HG03378 (cell line): ENCODE data around the gene ARHGEF19.
"Not testable (repeated sequence)": the region's sequence is repeated elsewhere in the genome, so short reads cannot be mapped to it uniquely, and the experiment has no call there.

Experiments
- ATAC-seq: cut with Tn5 transposase; IDR thresholded peaks from one replicate; pipeline ENCODE4 v1.9.1; 2021; ENCODE audit warnings: mild to moderate bottlenecking, moderate library complexity; ENCODE audit not compliant: unreplicated experiment

The ARHGEF19 gene

GRCh38 chr1:16212251-16212961 lies at the start of gene ARHGEF19:
TSS of gene ARHGEF19 (minus strand) at chr1:16212652. CDS start at chr1:16209054, 3,598 bp downstream.
- no peak for ATAC-seq

- no peak for ATAC-seq
These were observed 49.6 kb upstream of the ARHGEF19 start for GRCh38 chr1:16262067-16262466.

- no peak for ATAC-seq
These were observed 48.4 kb upstream of the ARHGEF19 start for GRCh38 chr1:16260814-16261213.

- ATAC-seq: no peak
These were observed 46.2 kb upstream of the ARHGEF19 start for GRCh38 chr1:16258591-16259135.

GRCh38 chr1:16257968-16258367 lies 45.5 kb upstream of the ARHGEF19 start:
- no peak for ATAC-seq

- ATAC-seq: not testable (repeated sequence)
These were observed 45.1 kb upstream of the ARHGEF19 start for GRCh38 chr1:16257556-16257955.

GRCh38 chr1:16256478-16256877 lies 44.0 kb upstream of the ARHGEF19 start:
- no peak for ATAC-seq

- no peak for ATAC-seq
These were observed 41.9 kb upstream of the ARHGEF19 start for GRCh38 chr1:16254263-16254928.

GRCh38 chr1:16253332-16253922 lies 41.0 kb upstream of the ARHGEF19 start:
- no peak for ATAC-seq

- ATAC-seq: no peak
These were observed 40.5 kb upstream of the ARHGEF19 start for GRCh38 chr1:16252912-16253311.

GRCh38 chr1:16251381-16251780 lies 38.9 kb upstream of the ARHGEF19 start:
- no peak for ATAC-seq

GRCh38 chr1:16250524-16251251 lies 38.2 kb upstream of the ARHGEF19 start:
- no peak for ATAC-seq

- ATAC-seq: no peak
These were observed 37.3 kb upstream of the ARHGEF19 start for GRCh38 chr1:16249596-16250241.

GRCh38 chr1:16248603-16249516 lies 36.4 kb upstream of the ARHGEF19 start:
- ATAC-seq: no peak

- no peak for ATAC-seq
These were observed 35.6 kb upstream of the ARHGEF19 start for GRCh38 chr1:16248007-16248436.

- no peak for ATAC-seq
These were observed 35.0 kb upstream of the ARHGEF19 start for GRCh38 chr1:16247441-16247840.

- ATAC-seq: no peak
These were observed 34.5 kb upstream of the ARHGEF19 start for GRCh38 chr1:16246961-16247360.

- ATAC-seq: not testable (repeated sequence)
These were observed 33.8 kb upstream of the ARHGEF19 start for GRCh38 chr1:16246239-16246638.

GRCh38 chr1:16245476-16246196 lies 33.2 kb upstream of the ARHGEF19 start:
- no peak for ATAC-seq
